ENCODE results near the gene LATS1.
A peak's percentile ranks its signal among the peaks of the same experiment; 100 is the strongest.
"Not testable (repeated sequence)": the region's sequence is repeated elsewhere in the genome, so short reads cannot be mapped to it uniquely, and the experiment has no call there.

The LATS1 gene

GRCh38 chr6:149717588-149718458 is at the start of gene LATS1:
Gene LATS1, minus strand, starts transcription at chr6:149718101. Its CDS starts 15,975 bp downstream, at chr6:149702126.
- DNase-seq = peak; percentile 92

- no peak for DNase-seq
Observed at GRCh38 chr6:149766156-149766769, 48.4 kb upstream of the LATS1 start.

GRCh38 chr6:149763866-149764265 is 46.0 kb upstream of the LATS1 start:
- DNase-seq = no peak

- DNase-seq = no peak
Observed at GRCh38 chr6:149761438-149761837, 43.5 kb upstream of the LATS1 start.

- DNase-seq = no peak
Observed at GRCh38 chr6:149756261-149756636, 38.3 kb upstream of the LATS1 start.

- DNase-seq = no peak
Observed at GRCh38 chr6:149755300-149756260, 37.7 kb upstream of the LATS1 start.

GRCh38 chr6:149754548-149754947 is 36.6 kb upstream of the LATS1 start:
- no peak for DNase-seq

GRCh38 chr6:149753374-149753637 is 35.4 kb upstream of the LATS1 start:
- DNase-seq = not testable (repeated sequence)

GRCh38 chr6:149752600-149753373 is 34.9 kb upstream of the LATS1 start:
- DNase-seq = no peak

- not testable (repeated sequence) for DNase-seq
Observed at GRCh38 chr6:149751920-149752319, 34.0 kb upstream of the LATS1 start.

GRCh38 chr6:149751239-149751638 is 33.3 kb upstream of the LATS1 start:
- DNase-seq = no peak

GRCh38 chr6:149750136-149750609 is 32.3 kb upstream of the LATS1 start:
- DNase-seq = peak; percentile 59

- DNase-seq = peak; percentile 90
Observed at GRCh38 chr6:149749594-149750135, 31.8 kb upstream of the LATS1 start, which contains the start of gene PCMT1. Gene PCMT1, plus strand, starts transcription at chr6:149749741. Its CDS starts 161 bp downstream, at chr6:149749902.

- not testable (repeated sequence) for DNase-seq
Observed at GRCh38 chr6:149749082-149749593, 31.2 kb upstream of the LATS1 start.

GRCh38 chr6:149746147-149746946 is 28.4 kb upstream of the LATS1 start, which contains the start of gene NUP43:
Gene NUP43, minus strand, starts transcription at chr6:149746529. Its CDS starts 34 bp downstream, at chr6:149746495.
- peak; percentile 94 for DNase-seq

GRCh38 chr6:149745252-149745651 is 27.4 kb upstream of the LATS1 start:
- DNase-seq = not testable (repeated sequence)

GRCh38 chr6:149734915-149735314 is 17.0 kb upstream of the LATS1 start:
- no peak for DNase-seq

GRCh38 chr6:149733089-149733720 is 15.3 kb upstream of the LATS1 start:
- no peak for DNase-seq

GRCh38 chr6:149729824-149730223 is 11.9 kb upstream of the LATS1 start:
- no peak for DNase-seq

Measured in stimulated activated CD4-positive, alpha-beta T cell treated with anti-CD3 and anti-CD28 coated beads, Interleukin-4, amount 100 ng/mL, for 1 hour (primary cell).